K562 (cell line): ENCODE results near the gene RTL10. TPM values are rescaled to one million over a fixed set of nuclear protein-coding genes. Genes with fewer than 3 reads are reported as not detected.

ENCODE experiments used
- CHD7 ChIP-seq: fragments of 200-600 bp; sonication (generic); IDR thresholded peaks from one replicate; pipeline ENCODE4 v1.6.1; 2012; ENCODE audit warnings: mild to moderate bottlenecking, low read depth, low read length, inconsistent platforms
- DPF2 ChIP-seq: fragments of 450-650 bp; IDR thresholded peaks from 2 replicates; pipeline ENCODE4 v1.6.1; 2016
- GABPB2 ChIP-seq: fragments of 250-450 bp; sonication (Bioruptor Pico); conservative IDR thresholded peaks from 2 replicates; pipeline ENCODE4 v1.5.1; 2021; ENCODE audit warnings: mild to moderate bottlenecking
- TRIM28 ChIP-seq: fragments of 450-650 bp; IDR thresholded peaks from 2 replicates; pipeline ENCODE4 v1.6.1; 2017
- YY1 ChIP-seq, 3 experiments: IDR thresholded peaks; 2 replicates each; pipeline ENCODE4 v1.6.1; 2011; ENCODE audit warnings: low read length in 2 of 3, mild to moderate bottlenecking in 2 of 3, moderate library complexity in 2 of 3, borderline replicate concordance in 1 of 3, control low read depth in 1 of 3, low read depth in 1 of 3; ENCODE audit not compliant: insufficient read depth in 3 of 3, insufficient replicate concordance in 2 of 3, control insufficient read depth in 1 of 3, insufficient read length in 1 of 3; ENCODE audit errors: extremely low read depth in 1 of 3
- ZZZ3 ChIP-seq: fragments of 450-650 bp; IDR thresholded peaks from 2 replicates; pipeline ENCODE4 v1.6.1; 2016; ENCODE audit warnings: antibody characterized with exemption, mild to moderate bottlenecking, moderate library complexity
- polyA plus RNA-seq, 8 experiments: library from polyadenylated mRNA; depleted of rRNA in 4 of 8; stranded (reverse) in 5 of 8; unstranded in 3 of 8; fragments of >200 nt; fragmentation: Nextera tagmentation in 2 of 8; fragmentation: Illumina TruSeq in 1 of 8; extraction: Ambion mirVana in 2 of 8; extraction: Trizol in 1 of 8; gene quantifications; 2 replicates each; pipeline versions ENCODE4 v1.2.1 to v1.2.3, GENCODE V29; 2011 to 2014; ENCODE audit warnings: inconsistent platforms in 1 of 8, missing spikeins in 1 of 8
- total RNA-seq, 7 experiments: library from RNA; depleted of rRNA in 6 of 7; stranded (reverse); fragments of >200 nt in 6 of 7; fragmentation: Illumina TruSeq in 2 of 7; extraction: Trizol in 2 of 7; gene quantifications; 2 replicates each; pipeline versions ENCODE4 v1.2.1 to v1.2.3, GENCODE V29; 2011 to 2021; ENCODE audit warnings: low replicate concordance in 1 of 7
- TF ChIP-seq, protein P1 (sequence below): fragments of 250-450 bp; sonication (Bioruptor Pico); IDR thresholded peaks from 2 replicates; pipeline ENCODE4 v1.4.0; 2020; ENCODE audit warnings: mild to moderate bottlenecking, moderate library complexity

RTL10 gene
- total and polyA plus RNA-seq, 9 of the 15 experiments (the other 6 are each of a cell fraction or from before 2014, with no cell fraction given): 19.8 to 75.5 (median 32.5) TPM

GRCh38 chr22:19816372-19817119 is 38.1 kb downstream of the RTL10 start (continued):
- TF ChIP-seq CHD7 (no peak), YY1 (IDR thresholded peaks at IDR 0.05; ENCODE audit: borderline replicate concordance in 1 of 3, control insufficient read depth in 1 of 3, extremely low read depth in 1 of 3, insufficient read depth in 3 of 3, insufficient read length in 1 of 3, insufficient replicate concordance in 2 of 3, low read depth in 1 of 3, low read length in 2 of 3) (no peak), DPF2 (0 out of 2 replicates have a peak, but pooled peaks have one; percentile 34), TRIM28 (no peak), GABPB2 (CRISPR knock-in tag) (no peak), ZZZ3 (no peak)
- TF ChIP-seq, protein P1, sequence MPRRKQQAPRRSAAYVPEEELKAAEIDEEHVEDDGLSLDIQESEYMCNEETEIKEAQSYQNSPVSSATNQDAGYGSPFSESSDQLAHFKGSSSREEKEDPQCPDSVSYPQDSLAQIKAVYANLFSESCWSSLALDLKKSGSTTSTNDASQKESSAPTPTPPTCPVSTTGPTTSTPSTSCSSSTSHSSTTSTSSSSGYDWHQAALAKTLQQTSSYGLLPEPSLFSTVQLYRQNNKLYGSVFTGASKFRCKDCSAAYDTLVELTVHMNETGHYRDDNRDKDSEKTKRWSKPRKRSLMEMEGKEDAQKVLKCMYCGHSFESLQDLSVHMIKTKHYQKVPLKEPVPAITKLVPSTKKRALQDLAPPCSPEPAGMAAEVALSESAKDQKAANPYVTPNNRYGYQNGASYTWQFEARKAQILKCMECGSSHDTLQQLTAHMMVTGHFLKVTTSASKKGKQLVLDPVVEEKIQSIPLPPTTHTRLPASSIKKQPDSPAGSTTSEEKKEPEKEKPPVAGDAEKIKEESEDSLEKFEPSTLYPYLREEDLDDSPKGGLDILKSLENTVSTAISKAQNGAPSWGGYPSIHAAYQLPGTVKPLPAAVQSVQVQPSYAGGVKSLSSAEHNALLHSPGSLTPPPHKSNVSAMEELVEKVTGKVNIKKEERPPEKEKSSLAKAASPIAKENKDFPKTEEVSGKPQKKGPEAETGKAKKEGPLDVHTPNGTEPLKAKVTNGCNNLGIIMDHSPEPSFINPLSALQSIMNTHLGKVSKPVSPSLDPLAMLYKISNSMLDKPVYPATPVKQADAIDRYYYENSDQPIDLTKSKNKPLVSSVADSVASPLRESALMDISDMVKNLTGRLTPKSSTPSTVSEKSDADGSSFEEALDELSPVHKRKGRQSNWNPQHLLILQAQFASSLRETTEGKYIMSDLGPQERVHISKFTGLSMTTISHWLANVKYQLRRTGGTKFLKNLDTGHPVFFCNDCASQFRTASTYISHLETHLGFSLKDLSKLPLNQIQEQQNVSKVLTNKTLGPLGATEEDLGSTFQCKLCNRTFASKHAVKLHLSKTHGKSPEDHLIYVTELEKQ (CRISPR knock-in tag): no peak
